Measurements from ENCODE around the gene PI4K2B.

DNA sequence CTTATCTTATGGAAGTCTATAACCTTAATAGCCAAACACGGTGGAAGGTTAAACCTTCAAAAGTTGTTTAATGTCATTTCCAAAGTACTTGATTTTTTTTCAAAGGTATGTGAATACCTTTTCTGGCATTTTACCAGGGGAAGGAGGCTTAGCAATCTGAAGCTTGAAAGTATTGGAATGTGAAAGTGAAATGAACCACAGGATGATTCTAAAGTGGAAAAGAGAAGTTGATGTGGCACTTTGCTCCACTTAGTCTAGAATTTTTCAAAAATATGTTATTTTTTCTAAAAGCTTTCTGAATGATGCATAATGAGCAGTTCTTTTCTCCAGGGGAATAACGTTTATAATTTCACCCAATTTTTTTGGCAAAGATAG is 19.2 kb downstream of the PI4K2B start:
- TF ChIP-seq, protein P1, sequence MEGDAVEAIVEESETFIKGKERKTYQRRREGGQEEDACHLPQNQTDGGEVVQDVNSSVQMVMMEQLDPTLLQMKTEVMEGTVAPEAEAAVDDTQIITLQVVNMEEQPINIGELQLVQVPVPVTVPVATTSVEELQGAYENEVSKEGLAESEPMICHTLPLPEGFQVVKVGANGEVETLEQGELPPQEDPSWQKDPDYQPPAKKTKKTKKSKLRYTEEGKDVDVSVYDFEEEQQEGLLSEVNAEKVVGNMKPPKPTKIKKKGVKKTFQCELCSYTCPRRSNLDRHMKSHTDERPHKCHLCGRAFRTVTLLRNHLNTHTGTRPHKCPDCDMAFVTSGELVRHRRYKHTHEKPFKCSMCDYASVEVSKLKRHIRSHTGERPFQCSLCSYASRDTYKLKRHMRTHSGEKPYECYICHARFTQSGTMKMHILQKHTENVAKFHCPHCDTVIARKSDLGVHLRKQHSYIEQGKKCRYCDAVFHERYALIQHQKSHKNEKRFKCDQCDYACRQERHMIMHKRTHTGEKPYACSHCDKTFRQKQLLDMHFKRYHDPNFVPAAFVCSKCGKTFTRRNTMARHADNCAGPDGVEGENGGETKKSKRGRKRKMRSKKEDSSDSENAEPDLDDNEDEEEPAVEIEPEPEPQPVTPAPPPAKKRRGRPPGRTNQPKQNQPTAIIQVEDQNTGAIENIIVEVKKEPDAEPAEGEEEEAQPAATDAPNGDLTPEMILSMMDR (tag by site-specific recombination; IDR thresholded peaks at IDR 0.05), result no peak
- TF ChIP-seq ZNF510 (tag by site-specific recombination; IDR thresholded peaks at IDR 0.05; ENCODE audit: insufficient replicate concordance), result no peak
- TF ChIP-seq, protein P2, sequence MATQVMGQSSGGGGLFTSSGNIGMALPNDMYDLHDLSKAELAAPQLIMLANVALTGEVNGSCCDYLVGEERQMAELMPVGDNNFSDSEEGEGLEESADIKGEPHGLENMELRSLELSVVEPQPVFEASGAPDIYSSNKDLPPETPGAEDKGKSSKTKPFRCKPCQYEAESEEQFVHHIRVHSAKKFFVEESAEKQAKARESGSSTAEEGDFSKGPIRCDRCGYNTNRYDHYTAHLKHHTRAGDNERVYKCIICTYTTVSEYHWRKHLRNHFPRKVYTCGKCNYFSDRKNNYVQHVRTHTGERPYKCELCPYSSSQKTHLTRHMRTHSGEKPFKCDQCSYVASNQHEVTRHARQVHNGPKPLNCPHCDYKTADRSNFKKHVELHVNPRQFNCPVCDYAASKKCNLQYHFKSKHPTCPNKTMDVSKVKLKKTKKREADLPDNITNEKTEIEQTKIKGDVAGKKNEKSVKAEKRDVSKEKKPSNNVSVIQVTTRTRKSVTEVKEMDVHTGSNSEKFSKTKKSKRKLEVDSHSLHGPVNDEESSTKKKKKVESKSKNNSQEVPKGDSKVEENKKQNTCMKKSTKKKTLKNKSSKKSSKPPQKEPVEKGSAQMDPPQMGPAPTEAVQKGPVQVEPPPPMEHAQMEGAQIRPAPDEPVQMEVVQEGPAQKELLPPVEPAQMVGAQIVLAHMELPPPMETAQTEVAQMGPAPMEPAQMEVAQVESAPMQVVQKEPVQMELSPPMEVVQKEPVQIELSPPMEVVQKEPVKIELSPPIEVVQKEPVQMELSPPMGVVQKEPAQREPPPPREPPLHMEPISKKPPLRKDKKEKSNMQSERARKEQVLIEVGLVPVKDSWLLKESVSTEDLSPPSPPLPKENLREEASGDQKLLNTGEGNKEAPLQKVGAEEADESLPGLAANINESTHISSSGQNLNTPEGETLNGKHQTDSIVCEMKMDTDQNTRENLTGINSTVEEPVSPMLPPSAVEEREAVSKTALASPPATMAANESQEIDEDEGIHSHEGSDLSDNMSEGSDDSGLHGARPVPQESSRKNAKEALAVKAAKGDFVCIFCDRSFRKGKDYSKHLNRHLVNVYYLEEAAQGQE (tag by site-specific recombination; IDR thresholded peaks at IDR 0.05), result no peak
- no peak for TF ChIP-seq SP7 (tag by site-specific recombination; IDR thresholded peaks at IDR 0.05)
- TF ChIP-seq PRDM6 (tag by site-specific recombination; IDR thresholded peaks at IDR 0.05), result no peak
- no peak for TF ChIP-seq ZNF791 (tag by site-specific recombination; IDR thresholded peaks at IDR 0.05)
- no peak for TF ChIP-seq REPIN1 (tag by site-specific recombination; IDR thresholded peaks at IDR 0.05; ENCODE audit: low read depth)

All from HEK293 (cell line).